ENCODE measurements around the gene JAKMIP3.

The JAKMIP3 gene

DNA sequence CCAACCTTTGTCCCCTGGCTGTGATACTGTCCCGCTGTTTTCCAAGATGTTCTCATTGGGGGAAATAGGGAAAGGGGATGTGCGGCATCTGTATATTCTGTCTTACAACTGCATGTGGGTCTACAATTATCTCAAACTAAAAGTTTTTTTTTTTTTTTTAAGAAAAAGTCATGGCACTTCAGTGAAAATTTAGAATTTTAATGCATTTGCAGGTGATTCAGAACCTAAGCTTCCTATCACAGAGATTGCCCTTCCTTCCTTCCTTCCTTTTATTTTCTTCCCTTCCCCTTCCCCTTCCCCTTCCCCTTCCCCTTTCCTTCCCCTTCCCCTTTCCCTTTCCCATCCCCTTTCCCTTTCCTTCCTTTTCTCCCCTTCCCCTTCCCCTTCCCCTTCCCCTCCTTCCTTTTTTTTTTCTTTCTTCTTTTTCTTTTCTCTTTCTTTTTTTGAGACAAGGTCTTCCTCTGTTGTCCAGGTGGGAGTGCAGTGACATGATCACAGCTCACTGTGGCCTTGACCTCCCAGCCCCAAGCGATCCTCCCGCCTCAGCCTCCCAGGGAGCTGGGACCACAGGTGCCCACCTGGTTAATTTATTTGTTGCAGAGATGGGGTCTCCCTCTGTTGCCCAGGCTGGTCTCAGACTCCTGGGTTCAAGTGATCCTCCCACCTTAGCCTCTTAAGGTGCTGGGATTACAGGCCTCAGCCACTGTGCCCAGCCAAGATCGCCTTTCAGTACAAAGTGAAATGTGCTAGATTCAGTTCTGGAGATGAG, 32.0 kb downstream of the JAKMIP3 start:
- no peak for DNase-seq (ENCODE audit: low read depth in 2 of 2)

DNA sequence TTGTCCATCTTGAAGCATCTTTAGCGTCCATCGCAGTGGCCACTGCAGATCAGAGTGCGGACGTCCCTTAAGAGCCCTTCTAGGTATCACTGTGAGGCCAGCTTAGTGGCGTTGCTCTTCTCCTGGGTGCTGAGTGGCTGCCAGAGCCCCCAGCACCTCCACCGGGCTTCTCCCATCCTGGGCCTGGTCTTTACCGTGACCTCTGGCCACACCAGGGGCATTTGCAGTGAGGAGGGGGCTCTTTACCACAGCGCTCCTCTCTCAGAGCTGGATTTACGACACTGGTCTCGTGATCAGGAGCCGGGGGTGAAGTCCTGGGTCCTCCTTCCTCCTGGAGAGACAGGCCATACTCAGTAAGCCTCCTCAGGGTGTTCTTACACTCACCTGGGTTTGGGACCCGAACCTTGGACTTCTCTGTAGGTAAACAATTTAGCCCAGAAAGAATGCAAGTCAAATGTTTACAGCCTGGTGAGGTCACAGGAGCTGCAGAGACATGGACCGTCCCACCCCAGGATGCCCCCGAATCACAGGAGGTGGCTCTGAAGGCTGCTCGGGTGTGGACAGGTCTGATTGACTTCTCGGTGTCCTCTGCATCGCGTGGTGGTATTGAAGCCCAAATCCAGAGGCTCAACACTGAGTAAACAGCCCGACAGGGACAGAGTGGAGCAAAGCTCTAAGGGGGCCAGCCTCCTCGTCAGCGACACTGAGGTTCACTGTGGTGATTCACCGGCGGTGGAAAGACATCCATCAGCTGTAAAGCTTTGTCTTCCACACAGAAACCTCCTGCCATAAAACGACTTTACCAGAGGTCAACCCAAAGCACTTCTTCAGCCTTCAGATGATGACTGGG, 33.0 kb downstream of the JAKMIP3 start:
- DNase-seq (ENCODE audit: low read depth in 2 of 2): no peak

DNA sequence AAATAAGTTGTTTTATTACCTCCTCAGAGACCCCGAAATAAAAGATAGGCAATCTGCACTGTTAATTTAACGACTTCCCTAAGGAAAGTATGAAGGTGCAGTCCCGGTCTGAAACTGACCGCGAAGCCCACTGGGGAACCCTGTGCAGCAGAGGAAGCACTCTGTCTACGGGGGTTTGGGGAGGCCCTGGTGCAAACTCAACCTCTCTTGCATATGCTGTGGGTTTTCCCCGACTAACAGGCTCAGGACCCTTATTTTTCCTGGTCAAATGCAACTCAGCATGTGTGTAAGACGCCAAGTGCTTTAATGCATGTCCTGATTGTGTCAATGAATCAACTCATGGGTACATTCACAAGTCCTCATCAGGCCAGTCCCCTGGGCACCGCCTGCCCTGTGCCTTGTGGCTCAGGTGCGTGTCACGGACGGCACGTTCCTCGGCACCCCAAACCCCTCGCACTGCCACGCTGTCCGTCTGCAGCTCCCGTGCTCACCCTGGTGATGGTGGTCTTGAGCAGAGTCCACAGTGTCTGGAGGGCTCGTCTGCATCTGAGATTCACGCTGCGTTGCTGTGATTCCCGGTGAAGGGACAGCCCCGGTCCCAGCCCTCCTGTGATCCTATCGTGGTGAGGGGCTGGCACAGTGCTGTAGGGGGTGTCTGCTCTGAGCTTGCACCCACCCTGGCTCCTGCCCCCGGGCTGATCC, 33.8 kb downstream of the JAKMIP3 start:
- DNase-seq (ENCODE audit: low read depth in 2 of 2): no peak

DNA sequence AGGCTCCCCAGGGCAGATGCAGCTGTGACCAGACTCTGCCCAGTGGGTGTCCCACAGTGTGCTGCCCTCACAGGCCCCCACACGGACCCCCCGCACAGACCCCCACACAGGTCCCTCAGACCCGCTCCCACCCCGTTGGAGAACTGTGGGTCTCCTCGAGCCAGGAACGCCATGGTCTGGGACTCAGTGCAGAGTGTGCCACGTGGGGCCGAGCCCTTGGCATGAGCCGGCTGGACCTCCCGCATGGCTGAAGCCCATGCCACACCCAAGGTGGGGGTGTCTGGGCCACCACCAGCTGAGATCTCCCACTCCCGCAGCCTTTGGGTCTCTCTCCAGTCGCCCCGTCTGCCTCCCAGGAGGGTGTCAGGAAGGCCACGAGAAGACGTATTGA, 34.3 kb downstream of the JAKMIP3 start:
- no peak for DNase-seq (ENCODE audit: low read depth in 2 of 2)

DNA sequence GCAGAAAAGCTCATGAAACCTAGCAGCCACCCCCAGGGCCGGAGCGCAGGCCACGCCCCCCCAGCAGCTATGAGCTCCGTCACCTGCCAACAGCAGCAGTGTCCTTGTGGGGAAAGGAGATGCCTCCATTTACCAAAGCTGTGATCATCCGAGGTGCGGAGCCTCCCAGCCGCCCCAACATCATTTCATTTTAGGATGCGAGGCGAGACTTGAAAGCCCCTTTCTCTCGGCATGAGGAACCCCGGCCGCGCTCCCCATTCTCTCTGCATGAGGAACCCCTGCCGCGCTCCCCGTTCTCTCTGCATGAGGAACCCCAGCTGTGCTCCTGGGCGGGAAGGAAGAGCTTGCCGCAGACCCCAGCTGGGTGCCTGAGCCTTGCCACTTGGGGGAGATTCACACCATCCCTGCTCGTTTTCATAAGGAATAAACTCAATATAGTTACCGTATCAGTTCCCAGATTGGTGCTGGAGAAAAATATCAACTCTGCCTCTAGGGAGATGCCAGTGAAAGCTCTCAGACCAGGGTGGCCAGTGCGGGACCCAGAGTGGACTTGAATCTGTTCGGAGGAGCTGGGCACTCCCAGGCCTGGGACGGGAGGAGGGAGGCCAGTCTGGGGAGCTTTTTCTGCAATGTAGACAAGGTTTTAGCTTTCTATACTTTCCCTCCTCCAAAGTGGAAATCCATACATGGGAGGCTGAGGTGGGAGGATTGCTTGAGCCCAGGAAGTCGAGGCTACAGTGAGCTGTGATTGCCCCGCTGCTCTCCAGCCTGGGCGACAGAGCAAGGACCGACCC, 35.0 kb downstream of the JAKMIP3 start:
- DNase-seq (ENCODE audit: low read depth in 2 of 2): no peak

DNA sequence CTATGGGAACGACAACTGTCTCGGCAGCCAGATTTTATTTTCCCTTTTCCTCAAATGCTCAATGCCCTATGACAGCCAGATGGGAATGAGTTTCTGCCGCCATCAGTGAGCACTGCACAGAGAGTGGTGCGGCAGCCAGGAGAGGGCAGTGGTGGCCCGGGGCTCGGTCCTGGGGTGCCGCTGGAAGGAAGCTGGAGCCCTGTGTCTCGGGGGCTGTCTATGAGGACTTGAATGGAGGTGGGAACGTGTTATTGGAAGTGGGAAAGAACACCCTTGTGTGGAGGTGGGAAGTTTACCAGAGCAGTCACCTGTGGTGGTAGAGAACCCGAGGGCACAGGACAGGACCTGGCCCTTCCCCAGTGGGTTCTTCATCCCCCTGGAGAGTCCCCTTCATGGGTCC, 35.8 kb downstream of the JAKMIP3 start:
- DNase-seq (ENCODE audit: low read depth in 2 of 2): no peak

DNA sequence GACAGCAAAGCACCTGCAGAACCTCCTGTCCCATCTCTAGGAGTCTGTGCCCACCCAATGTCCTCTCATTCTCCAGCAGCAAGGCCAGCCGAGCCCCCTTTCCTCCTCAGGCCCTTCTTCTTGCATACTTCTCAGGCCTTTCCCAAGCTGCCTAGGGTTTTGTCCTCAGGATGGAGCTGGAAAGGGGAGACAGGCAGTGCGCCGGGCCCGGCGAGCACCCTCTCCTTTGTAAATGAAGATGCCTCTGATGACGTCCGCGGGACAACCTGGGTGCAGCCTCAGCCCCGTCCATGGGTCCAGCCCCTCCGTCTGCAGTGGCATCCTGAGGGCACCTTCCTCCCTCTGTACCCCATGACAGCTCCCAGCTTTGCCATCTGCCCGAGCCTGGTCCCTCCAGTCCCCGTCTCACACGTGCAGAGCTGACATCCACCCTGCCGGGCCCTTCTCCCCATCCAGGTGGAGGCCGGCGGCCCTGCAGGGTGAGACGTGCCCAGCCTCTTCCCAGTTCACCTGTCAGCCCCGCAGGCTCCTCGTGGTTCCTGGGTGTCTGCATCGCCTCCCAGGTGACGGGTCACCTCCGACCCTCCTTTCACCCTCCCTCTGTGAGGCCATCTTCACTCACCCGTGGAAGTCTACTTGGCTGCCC, 36.4 kb downstream of the JAKMIP3 start:
- DNase-seq (ENCODE audit: low read depth in 2 of 2): no peak

DNA sequence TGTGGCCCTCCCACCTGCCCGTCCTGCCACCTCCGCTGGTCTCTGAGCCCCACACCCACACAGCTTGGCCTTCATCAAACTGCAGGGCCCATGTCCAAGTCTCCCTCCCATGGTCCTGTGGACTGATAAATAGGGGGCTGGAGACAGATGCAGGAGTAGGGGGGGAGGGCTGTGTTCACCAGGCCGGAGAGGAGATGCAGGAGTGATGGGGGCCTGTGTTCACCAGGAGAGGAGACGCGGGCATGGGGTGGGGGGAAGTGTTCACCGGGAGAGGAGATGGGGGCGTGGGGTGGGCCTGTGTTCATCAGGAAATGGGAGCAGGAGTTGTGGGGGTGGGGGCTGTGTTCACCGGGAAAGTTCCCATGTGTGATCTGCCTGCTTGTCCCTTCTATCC, 37.0 kb downstream of the JAKMIP3 start:
- no peak for DNase-seq (ENCODE audit: low read depth in 2 of 2)

DNA sequence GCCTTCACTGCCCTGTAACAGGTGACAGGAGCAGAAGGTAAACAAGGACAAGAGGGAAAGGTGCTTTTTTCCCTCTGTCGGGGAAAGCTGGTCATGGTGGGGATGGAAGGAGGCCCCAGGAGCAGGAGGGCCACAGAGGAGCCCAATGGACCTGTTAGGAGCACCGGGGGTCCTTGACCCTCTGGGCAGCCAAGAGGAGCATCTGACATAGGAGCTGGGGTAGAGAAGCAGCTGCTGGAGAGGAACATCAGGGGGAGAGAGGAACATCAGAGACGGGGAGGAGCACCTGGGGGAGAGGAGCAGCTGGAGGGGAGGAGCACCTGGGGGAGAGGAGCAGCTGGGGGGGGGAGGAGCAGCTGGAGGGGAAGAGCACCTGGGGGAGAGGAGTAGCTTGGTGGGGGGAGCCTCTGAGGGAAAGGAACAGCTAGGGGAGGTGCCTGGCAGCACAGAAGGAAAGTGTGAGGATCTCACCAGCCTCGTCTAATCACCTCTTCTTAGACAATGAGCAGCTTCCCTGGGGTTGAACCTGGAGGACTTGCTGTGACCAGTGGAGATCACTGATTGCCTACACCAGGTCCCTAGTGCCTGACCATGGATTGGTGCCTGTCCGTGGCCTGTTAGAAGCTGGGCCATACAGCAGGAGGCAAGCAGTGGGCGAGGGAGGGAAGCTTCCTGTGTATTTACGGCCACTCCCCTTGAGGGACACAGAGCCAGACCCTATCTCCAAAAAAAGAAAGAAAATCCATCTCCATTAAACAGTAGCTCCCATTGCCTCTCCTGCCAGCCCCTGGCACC, 37.6 kb downstream of the JAKMIP3 start:
- DNase-seq (ENCODE audit: low read depth in 2 of 2): no peak

DNA sequence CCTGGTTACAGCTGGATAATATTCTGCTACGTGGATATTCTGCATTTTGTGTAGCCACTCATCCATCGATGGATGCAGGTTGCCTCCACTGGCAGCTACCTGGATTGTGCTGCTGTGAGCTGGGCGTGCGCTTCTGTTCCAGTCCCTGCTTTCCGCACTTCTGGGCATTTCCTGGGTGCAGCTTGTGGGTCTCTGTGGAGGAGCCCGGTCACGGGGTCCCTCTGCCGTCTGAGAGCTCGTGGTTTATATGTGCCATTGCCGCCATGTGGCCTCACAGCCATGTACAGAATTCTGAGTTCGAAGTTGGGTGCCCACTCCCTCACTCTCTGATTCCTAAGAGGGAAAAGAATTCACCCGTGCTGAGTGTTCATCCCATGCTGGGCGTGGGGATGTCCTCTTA, 38.3 kb downstream of the JAKMIP3 start:
- DNase-seq (ENCODE audit: low read depth in 2 of 2): no peak

DNA sequence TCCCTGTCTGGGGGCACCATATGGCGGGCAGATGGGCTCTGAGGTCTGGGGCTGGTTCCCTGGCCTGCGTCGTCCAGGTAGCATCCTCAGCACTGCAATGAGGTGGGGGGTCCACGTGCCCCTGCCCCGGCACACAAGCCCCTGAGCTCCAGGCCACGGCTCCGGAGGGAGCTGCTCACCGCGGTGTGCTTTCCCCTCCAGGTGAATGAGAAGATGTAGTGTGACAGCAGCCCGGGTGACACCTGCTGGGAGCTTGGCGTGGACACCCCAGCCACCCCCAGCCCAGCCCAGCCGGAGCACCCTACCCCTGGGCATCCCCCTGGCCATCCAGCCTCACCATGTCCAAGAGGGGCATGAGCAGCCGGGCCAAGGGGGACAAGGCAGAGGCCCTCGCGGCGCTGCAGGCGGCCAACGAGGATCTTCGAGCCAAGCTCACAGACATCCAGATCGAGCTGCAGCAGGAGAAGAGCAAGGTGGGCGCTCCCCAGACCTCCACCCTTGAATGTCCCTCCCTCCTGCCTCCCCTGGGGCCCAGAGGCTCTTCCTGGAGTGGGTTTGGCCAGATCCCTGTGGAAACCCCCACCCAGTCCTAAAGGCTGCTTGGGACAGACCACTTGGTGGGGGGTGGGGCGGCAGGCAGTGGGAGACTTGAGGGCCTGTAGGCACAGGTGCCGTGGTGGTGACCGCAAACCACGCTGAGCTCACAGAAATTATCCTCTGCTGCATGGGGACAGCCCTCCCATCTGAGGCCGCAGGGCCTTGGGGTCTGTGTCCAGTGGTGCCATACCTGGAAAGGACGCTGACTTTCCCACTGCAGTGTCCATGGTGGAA, 38.9 kb downstream of the JAKMIP3 start:
- no peak for DNase-seq (ENCODE audit: low read depth in 2 of 2)

DNA sequence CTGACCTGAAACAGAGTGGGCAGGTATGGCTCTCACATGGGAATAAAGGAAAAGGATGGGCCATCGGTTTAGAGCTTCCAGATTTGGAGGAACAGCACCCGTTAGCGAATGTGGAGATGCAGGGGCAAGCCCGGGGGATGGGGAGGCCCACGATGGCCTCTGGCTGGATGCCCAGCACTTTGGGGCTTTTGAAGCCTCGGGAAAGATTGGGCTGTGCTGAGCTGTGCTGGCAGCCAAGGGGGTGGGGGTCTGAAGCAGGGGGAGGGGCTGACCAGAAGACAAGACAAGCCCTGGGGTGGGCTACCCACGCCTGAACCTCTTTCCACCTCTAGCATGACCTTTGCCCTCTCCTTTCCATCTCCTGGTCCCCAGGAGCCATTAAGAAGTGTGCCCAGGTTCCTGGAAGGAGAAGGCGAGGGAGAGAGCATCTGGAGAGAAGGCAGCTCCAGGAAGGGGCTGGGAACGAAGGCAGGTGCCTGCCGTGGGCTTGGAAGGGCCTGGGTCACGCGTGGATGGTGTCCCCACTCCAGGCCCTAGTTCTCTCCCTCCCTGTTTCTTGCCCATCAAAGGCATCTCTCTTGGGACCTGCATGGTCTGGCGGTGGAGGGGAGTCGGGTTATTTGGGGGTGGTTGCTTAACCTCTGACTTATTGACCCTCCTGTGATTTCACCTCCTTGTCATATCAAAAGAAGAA, 39.7 kb downstream of the JAKMIP3 start:
- no peak for DNase-seq (ENCODE audit: low read depth in 2 of 2)

DNA sequence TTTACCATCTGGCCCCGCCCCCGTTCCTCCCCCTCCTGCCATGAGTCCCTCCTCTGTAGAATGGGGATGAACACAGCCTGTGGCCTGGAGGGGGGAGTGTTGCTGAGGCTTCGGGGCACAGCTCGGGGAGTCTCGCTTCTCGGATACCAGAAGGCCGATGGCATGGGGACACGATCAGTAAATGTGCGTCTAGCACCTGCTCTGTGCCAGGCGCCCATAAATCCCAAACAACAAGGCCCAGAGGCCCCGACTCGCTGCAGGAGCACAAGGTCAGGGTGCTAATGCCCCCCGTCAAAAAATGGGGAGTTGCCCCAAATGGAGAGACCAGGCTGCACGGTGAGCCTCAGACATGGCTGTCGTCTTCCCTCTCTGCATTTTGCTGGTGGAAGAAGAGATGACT, 40.7 kb downstream of the JAKMIP3 start:
- no peak for DNase-seq (ENCODE audit: low read depth in 2 of 2)

DNA sequence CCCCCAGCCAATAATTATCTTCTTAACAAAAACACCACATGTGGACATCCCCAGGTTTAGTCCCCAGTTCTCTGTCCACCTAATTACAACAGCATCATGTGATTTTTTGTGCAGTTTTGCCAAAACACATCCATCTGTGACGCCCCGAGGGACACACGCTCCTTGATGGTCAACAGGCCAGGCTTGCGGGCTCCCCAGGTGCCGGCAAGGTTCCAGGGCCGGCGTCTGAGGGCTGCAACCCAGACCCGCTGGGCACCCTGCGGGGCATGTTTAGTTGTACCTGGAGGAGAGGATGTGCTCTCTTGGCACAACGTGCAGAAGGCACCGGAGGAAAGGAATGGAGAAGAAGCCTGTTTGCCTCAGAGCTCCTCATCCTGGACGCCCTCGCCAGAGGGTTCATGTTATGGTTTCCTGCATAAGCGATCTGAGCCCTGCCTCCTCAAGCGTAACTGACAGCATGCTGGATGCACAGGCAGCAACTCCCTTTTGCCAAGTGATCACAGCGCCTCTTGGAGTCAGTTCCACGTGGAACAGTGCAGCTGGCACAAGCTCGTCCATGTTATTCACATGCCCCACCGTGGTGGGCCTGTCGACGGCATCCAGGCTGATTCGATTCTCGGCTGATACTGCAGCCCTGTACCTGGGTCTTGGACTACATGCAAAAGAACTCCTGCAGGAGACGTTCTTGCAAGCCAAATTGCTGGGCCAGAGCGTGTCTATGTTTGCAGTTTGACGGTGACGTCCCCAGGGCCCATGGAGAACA, 41.6 kb downstream of the JAKMIP3 start:
- DNase-seq (ENCODE audit: low read depth in 2 of 2): no peak

DNA sequence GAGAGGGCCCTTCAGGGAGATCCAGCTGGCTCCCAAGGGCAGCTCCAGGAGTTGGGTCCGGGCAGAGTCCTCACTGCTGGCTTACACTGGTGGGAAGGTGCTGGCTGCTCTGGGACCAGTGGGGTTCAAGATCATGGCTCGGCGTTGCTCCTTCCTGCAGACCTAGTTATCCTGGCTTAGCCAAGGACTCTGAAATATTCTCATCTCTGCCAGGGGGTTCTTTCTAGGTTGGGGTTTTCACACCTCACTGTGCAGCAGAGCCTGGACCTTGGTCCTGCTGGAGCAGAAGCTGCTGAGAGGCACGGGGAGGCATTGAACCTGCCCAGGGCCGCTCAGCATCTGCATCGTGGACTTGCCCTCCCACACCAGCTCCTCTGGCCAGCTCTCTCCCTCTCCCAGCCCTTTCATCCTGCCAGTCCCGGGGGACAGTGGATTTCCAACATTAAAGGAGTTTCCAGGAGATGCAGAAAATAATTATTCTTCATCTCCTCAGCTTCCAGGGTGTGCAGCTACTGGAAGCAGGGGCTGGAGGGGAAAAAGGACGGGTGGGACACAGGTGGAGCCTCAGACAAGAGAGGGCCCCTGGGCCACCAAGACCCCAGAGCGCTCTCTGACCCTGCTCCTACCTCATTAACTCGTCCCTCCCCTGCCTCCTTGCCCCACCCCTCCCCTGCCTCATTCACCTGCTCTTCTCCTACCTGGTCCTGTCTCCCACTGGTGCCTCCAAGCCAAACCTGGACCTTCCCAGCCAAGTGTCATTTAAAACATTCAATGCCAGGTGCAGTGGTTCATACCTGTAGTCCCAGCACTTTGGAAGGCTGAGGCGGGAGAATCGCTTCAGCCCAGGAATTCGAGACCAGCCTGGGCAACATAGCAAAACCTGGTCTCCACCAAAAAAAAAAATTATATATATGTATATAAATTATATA, 42.5 kb downstream of the JAKMIP3 start:
- DNase-seq (ENCODE audit: low read depth in 2 of 2): no peak

DNA sequence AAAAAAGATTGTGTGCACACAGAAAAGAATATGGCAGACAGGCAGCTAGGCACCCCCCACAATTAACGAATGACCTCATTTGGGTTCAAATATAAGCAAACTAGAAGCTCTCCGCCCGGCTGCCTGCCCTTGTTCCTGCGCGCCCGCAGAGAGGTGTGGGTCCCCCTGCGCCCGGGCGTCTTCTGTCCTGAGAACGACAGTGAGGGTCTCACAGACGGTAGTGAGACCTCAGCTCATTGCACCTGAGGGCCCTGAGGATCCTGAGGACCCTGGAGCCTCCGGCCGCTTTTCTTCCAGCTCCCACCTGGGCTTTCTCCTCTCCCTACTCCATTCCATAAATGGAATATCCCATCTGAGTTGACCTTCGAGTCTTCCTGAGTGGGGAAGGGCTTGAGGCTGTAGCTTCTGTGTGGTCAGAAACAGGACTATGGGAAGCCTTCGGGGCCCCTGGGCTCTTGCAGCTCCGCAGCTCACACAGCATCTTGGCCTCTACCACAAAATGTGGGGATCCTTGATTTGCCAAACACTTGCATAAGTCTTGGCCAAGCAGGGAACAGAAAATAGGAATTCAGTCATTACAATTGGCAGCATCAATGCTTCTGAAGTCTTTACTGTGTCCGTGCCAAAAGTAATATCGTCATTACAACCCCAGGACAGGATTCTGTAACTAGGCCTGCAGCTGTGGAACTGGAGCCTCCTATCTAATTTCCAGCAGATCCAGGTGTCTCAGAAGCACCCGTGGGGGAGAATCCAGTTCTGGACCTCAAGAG, 43.8 kb downstream of the JAKMIP3 start:
- no peak for DNase-seq (ENCODE audit: low read depth in 2 of 2)
